H9 (cell line): ENCODE data around the gene ZC3H18. TPM values are rescaled to one million over a fixed set of nuclear protein-coding genes. Genes with fewer than 3 reads are reported as not detected.

ENCODE experiments used
- DNase-seq: peaks from one replicate; pipeline ENCODE4 v3.0.0-alpha.2; 2017
- H2AFZ ChIP-seq: one replicate; pipeline ENCODE4 v1.6.1; 2013; ENCODE audit warnings: mild to moderate bottlenecking, low read length, control low read depth, moderate library complexity
- H2AK5ac ChIP-seq: 2 replicates; pipeline ENCODE4 v1.6.1; 2013; ENCODE audit warnings: low read length, control low read depth, mixed read lengths; ENCODE audit not compliant: insufficient read length
- H2BK120ac ChIP-seq: one replicate; pipeline ENCODE4 v1.6.1; 2013; ENCODE audit warnings: low read depth, mild to moderate bottlenecking, low read length, control low read depth, inconsistent platforms; ENCODE audit not compliant: poor library complexity, severe bottlenecking
- H2BK12ac ChIP-seq: 2 replicates; pipeline ENCODE4 v1.6.1; 2013; ENCODE audit warnings: low read length, control low read depth, mixed read lengths, low read depth; ENCODE audit not compliant: insufficient read length
- H2BK15ac ChIP-seq: 2 replicates; pipeline ENCODE4 v1.6.1; 2013; ENCODE audit warnings: low read depth, low read length, control low read depth
- H2BK20ac ChIP-seq: one replicate; pipeline ENCODE4 v1.6.1; 2013; ENCODE audit warnings: low read depth, mild to moderate bottlenecking, low read length, control low read depth, inconsistent platforms; ENCODE audit not compliant: poor library complexity, severe bottlenecking
- H2BK5ac ChIP-seq: 2 replicates; pipeline ENCODE4 v1.6.1; 2013; ENCODE audit warnings: low read length, control low read depth, mixed read lengths; ENCODE audit not compliant: insufficient read length
- H3K14ac ChIP-seq: 2 replicates; pipeline ENCODE4 v1.6.1; 2013; ENCODE audit warnings: low read length, control low read depth; ENCODE audit not compliant: insufficient read depth
- H3K18ac ChIP-seq: 2 replicates; pipeline ENCODE4 v1.6.1; 2013; ENCODE audit warnings: low read depth, mild to moderate bottlenecking, mixed read lengths, low read length, control low read depth; ENCODE audit not compliant: insufficient read length
- H3K23ac ChIP-seq: 2 replicates; pipeline ENCODE4 v1.6.1; 2013; ENCODE audit warnings: low read length, control low read depth, mixed read lengths, low read depth; ENCODE audit not compliant: insufficient read length
- H3K23me2 ChIP-seq: 2 replicates; pipeline ENCODE4 v1.6.1; 2013; ENCODE audit warnings: low read depth, mild to moderate bottlenecking, mixed read lengths, low read length, control low read depth; ENCODE audit not compliant: insufficient read length, poor library complexity, severe bottlenecking
- H3K27ac ChIP-seq: 2 replicates; pipeline ENCODE4 v1.5.1; 2013; ENCODE audit warnings: low read length, control low read depth, mixed read lengths, low read depth; ENCODE audit not compliant: insufficient read length
- H3K27me3 ChIP-seq: 2 replicates; pipeline ENCODE4 v1.6.1; 2013; ENCODE audit warnings: low read length, control low read depth, inconsistent platforms; ENCODE audit not compliant: insufficient read depth
- H3K4ac ChIP-seq: 2 replicates; pipeline ENCODE4 v1.6.1; 2013; ENCODE audit warnings: low read depth, mild to moderate bottlenecking, control low read depth, inconsistent platforms, low read length, moderate library complexity
- H3K4me1 ChIP-seq: 2 replicates; pipeline ENCODE4 v1.6.1; 2013; ENCODE audit warnings: low read length, control low read depth, inconsistent platforms; ENCODE audit not compliant: insufficient read depth
- H3K4me2 ChIP-seq: 2 replicates; pipeline ENCODE4 v1.6.1; 2013; ENCODE audit warnings: low read length, control low read depth, mixed read lengths; ENCODE audit not compliant: insufficient read length, insufficient read depth
- H3K56ac ChIP-seq: 2 replicates; pipeline ENCODE4 v1.6.1; 2013; ENCODE audit warnings: low read depth, mild to moderate bottlenecking, mixed read lengths, low read length, control low read depth; ENCODE audit not compliant: insufficient read length
- H3K79me1 ChIP-seq: 2 replicates; pipeline ENCODE4 v1.6.1; 2013; ENCODE audit warnings: low read depth, mild to moderate bottlenecking, moderate library complexity, low read length, control low read depth, inconsistent platforms; ENCODE audit not compliant: insufficient read depth, poor library complexity, severe bottlenecking
- H3K79me2 ChIP-seq: 2 replicates; pipeline ENCODE4 v1.6.1; 2013; ENCODE audit warnings: low read length, control low read depth, inconsistent platforms; ENCODE audit not compliant: insufficient read depth
- H3K9ac ChIP-seq: 2 replicates; pipeline ENCODE4 v1.6.1; 2013; ENCODE audit warnings: low read length, control low read depth, mixed read lengths; ENCODE audit not compliant: insufficient read length; ENCODE audit errors: extremely low read depth
- H3K9me3 ChIP-seq: one replicate; pipeline ENCODE4 v1.6.1; 2013; ENCODE audit warnings: low read depth, low read length, inconsistent platforms; ENCODE audit not compliant: control insufficient read depth
- H3T11ph ChIP-seq: one replicate; pipeline ENCODE4 v1.6.1; 2013; ENCODE audit warnings: mild to moderate bottlenecking, low read length, control low read depth, inconsistent platforms
- H4K20me1 ChIP-seq: one replicate; pipeline ENCODE4 v1.6.1; 2013; ENCODE audit not compliant: control insufficient read depth, insufficient read length, insufficient read depth
- H4K5ac ChIP-seq: 2 replicates; pipeline ENCODE4 v1.6.1; 2013; ENCODE audit warnings: low read depth, mild to moderate bottlenecking, mixed read lengths, low read length, control low read depth; ENCODE audit not compliant: insufficient read length
- H4K8ac ChIP-seq: replicated peaks from 2 replicates; pipeline ENCODE4 v1.6.1; 2013; ENCODE audit warnings: low read length, control low read depth, mixed read lengths, low read depth; ENCODE audit not compliant: insufficient read length
- H4K91ac ChIP-seq: 2 replicates; pipeline ENCODE4 v1.6.1; 2013; ENCODE audit warnings: low read depth, mild to moderate bottlenecking, moderate library complexity, mixed read lengths, low read length, control low read depth; ENCODE audit not compliant: insufficient read length
- H3K27ac Mint-ChIP-seq, 3 experiments: 2 replicates in 2 of 3; 3 replicates in 1 of 3; pipeline ENCODE4 v1.8.0; 2020 to 2021; ENCODE audit warnings: mixed read lengths in 3 of 3, mild to moderate bottlenecking in 1 of 3, moderate library complexity in 1 of 3
- H3K27me3 Mint-ChIP-seq: 2 replicates; pipeline ENCODE4 v1.8.0; 2021; ENCODE audit warnings: low read depth, mild to moderate bottlenecking, moderate library complexity, mixed read lengths
- H3K36me3 Mint-ChIP-seq, 3 experiments: 2 replicates in 2 of 3; 3 replicates in 1 of 3; pipeline ENCODE4 v1.8.0; 2020 to 2021; ENCODE audit warnings: low read depth in 3 of 3, mixed read lengths in 3 of 3; ENCODE audit not compliant: insufficient read depth in 1 of 3
- H3K4me1 Mint-ChIP-seq, 2 experiments: 2 replicates each; pipeline ENCODE4 v1.8.0; 2020; ENCODE audit warnings: mixed read lengths in 2 of 2
- H3K4me3 Mint-ChIP-seq, 2 experiments: 2 replicates in 1 of 2; 3 replicates in 1 of 2; pipeline ENCODE4 v1.8.0; 2020 to 2021; ENCODE audit warnings: mild to moderate bottlenecking in 2 of 2, mixed read lengths in 2 of 2, moderate library complexity in 1 of 2
- H3K9me3 Mint-ChIP-seq, 2 experiments: 2 replicates in 1 of 2; 3 replicates in 1 of 2; pipeline ENCODE4 v1.8.0; 2020; ENCODE audit warnings: mild to moderate bottlenecking in 2 of 2, mixed read lengths in 2 of 2, moderate library complexity in 1 of 2
- CTCF ChIP-seq: fragments of 200-600 bp; sonication (generic); conservative IDR thresholded peaks from 3 replicates; pipeline ENCODE4 v1.8.0; 2021; ENCODE audit warnings: antibody characterized with exemption, mild to moderate bottlenecking
- WGBS: extraction: QIAGEN DNeasy Blood & Tissue Kit; methylation state at CpG from one replicate; pipeline ENCODE4 v1.1.7; 2013; ENCODE audit warnings: missing lambda C conversion rate, low lambda C conversion rate, mixed read lengths; ENCODE audit not compliant: insufficient read length; ENCODE audit errors: extremely low coverage; 5-methylcytosine and 5-hydroxymethylcytosine counted together
- total RNA-seq: library from RNA; stranded (reverse); gene quantifications from 2 replicates; pipeline ENCODE4 v1.2.1, GENCODE V29; 2021

ZC3H18 gene
- total RNA-seq, 1 experiment from 2014 or later, result 69.7 TPM

GRCh38 chr16:88588148-88588547 lies 17.9 kb downstream of the ZC3H18 start:
- H3T11ph ChIP-seq, result no peak overlapping the region
- H3K27ac Mint-ChIP-seq, result no peak overlapping the region
- H3K23me2 ChIP-seq, result no peaks in the 10 kb centered on the region
- TF ChIP-seq CTCF, result no peak
- H3K36me3 Mint-ChIP-seq, result peaks cover 33 to 61% (median 59%) of the 10 kb centered on the region in 3 experiments; a peak in 6 of 7 replicates
- H3K79me1 ChIP-seq, result no peaks in the 10 kb centered on the region
- no peaks in the 10 kb centered on the region for H3K9me3 Mint-ChIP-seq
- peaks cover 3% of the 10 kb centered on the region for H4K20me1 ChIP-seq
- H3K9ac ChIP-seq, result no peak overlapping the region
- H2BK15ac ChIP-seq, result no peak overlapping the region
- H4K5ac ChIP-seq, result no peak overlapping the region
- H2BK20ac ChIP-seq, result no peak overlapping the region
- H4K91ac ChIP-seq, result no peak overlapping the region
- no peak overlapping the region for H2BK12ac ChIP-seq
- peaks cover under 1% of the 10 kb centered on the region for H3K79me2 ChIP-seq
- no peaks in the 10 kb centered on the region for H3K4me1 ChIP-seq
- no peaks in the 10 kb centered on the region for H3K27me3 Mint-ChIP-seq
- no peaks in the 10 kb centered on the region for H3K9me3 ChIP-seq
- no peak for DNase-seq
- H2AK5ac ChIP-seq, result no peak overlapping the region
- no peak overlapping the region for H3K56ac ChIP-seq
- no peak overlapping the region for H3K14ac ChIP-seq
- no peak overlapping the region for H2AFZ ChIP-seq
- no peak overlapping the region for H4K8ac ChIP-seq
- H2BK5ac ChIP-seq, result no peak overlapping the region
- no peaks in the 10 kb centered on the region for H3K4me1 Mint-ChIP-seq
- H3K18ac ChIP-seq, result no peak overlapping the region
- H3K4me3 Mint-ChIP-seq, result no peak overlapping the region
- H3K27me3 ChIP-seq, result no peaks in the 10 kb centered on the region
- H3K27ac ChIP-seq, result no peak overlapping the region
- no peak overlapping the region for H3K23ac ChIP-seq
- H3K4me2 ChIP-seq, result no peak overlapping the region
- WGBS, result no CpG with 5 or more reads among the region's 4 CpGs
- no peak overlapping the region for H3K4ac ChIP-seq
- no peak overlapping the region for H2BK120ac ChIP-seq
